GM12878 (cell line): ENCODE results near the gene C19orf67. TPM values are rescaled to one million over a fixed set of nuclear protein-coding genes. Genes with fewer than 3 reads are reported as not detected.

Experiments used
- ATAC-seq: fragments of 200-7000 bp; cut with Tn5 transposase; 3 replicates; pipeline ENCODE4 v1.9.1; 2020; ENCODE audit warnings: mild to moderate bottlenecking, moderate library complexity
- BruUV-seq: library from RNA; stranded (reverse); fragments of 400-500 nt; replicated peaks from 2 replicates; lab custom pipeline; 2021; lab: Mats Ljungman, UMichigan
- CTCF ChIA-PET: fragments of 300-600 bp; sonication (Branson Sonifier 250); formaldehyde crosslinking; extraction: SDS; loops from one replicate; lab custom pipeline; 2021; ENCODE audit warnings: inconsistent platforms; lab: Yijun Ruan, JAX
- POLR2A ChIA-PET: fragments of 350-600 bp; formaldehyde crosslinking; extraction: SDS; loops from one replicate; lab custom pipeline; 2021; ENCODE audit warnings: inconsistent platforms; lab: Charles Lee
- RAD21 ChIA-PET: fragments of 300-600 bp; sonication (Branson Sonifier 250); formaldehyde crosslinking; loops from one replicate; lab custom pipeline; 2023; ENCODE audit warnings: antibody characterized with exemption; ENCODE audit not compliant: unreplicated experiment; lab: Charles Lee
- SMC1A ChIA-PET: fragments of 300-600 bp; sonication (Branson Sonifier 250); formaldehyde crosslinking; loops from one replicate; lab custom pipeline; 2023; ENCODE audit not compliant: unreplicated experiment, uncharacterized antibody; lab: Charles Lee
- DNase-seq: peaks from one replicate; pipeline ENCODE4 v3.0.0-alpha.2; 2011; ENCODE audit warnings: low read depth, low spot score
- FAIRE-seq: peaks from 3 replicates; lab custom pipeline; 2011; peaks lifted over from hg19 to GRCh38; lab: Jason Lieb, UNC
- H2AFZ ChIP-seq: 2 replicates; pipeline ENCODE4 v1.6.0; 2011; ENCODE audit warnings: low read depth, low read length, control low read depth; ENCODE audit not compliant: control insufficient read depth
- H3K27ac ChIP-seq: 2 replicates; pipeline ENCODE4 v1.5.1; 2011; ENCODE audit warnings: control low read depth; ENCODE audit not compliant: control insufficient read depth, insufficient read depth
- H3K27me3 ChIP-seq, 2 experiments: replicated peaks in 1 of 2; 2 replicates each; pipeline versions ENCODE4 v1.6.0 to v1.6.1; 2011; ENCODE audit warnings: low read length in 1 of 2; ENCODE audit not compliant: control insufficient read depth in 2 of 2, insufficient read depth in 2 of 2
- H3K36me3 ChIP-seq, 2 experiments: 2 replicates each; pipeline ENCODE4 v1.5.1; 2011; ENCODE audit warnings: low read length in 1 of 2; ENCODE audit not compliant: control insufficient read depth in 2 of 2, insufficient read depth in 2 of 2
- H3K4me1 ChIP-seq: 2 replicates; pipeline ENCODE4 v1.6.1; 2011; ENCODE audit warnings: mild to moderate bottlenecking, low read length, moderate library complexity, mixed read lengths; ENCODE audit not compliant: control insufficient read depth, insufficient read depth
- H3K4me2 ChIP-seq: 2 replicates; pipeline ENCODE4 v1.6.0; 2011; ENCODE audit warnings: control low read depth; ENCODE audit not compliant: control insufficient read depth, insufficient read depth
- H3K4me3 ChIP-seq: fragments of 200-600 bp; sonication (generic); 2 replicates; pipeline ENCODE4 v1.5.1; 2016
- H3K79me2 ChIP-seq: 2 replicates; pipeline ENCODE4 v1.6.0; 2011; ENCODE audit warnings: low read length; ENCODE audit not compliant: control insufficient read depth, insufficient read depth
- H3K9ac ChIP-seq: 2 replicates; pipeline ENCODE4 v1.8.0; 2011; ENCODE audit warnings: low read length, control low read depth, mixed read lengths; ENCODE audit not compliant: control insufficient read depth, insufficient read depth
- H3K9me3 ChIP-seq: replicated peaks from 3 replicates; pipeline ENCODE4 v1.5.1; 2011; ENCODE audit warnings: mild to moderate bottlenecking, low read length; ENCODE audit not compliant: control insufficient read depth, insufficient read depth
- H4K20me1 ChIP-seq: 2 replicates; pipeline ENCODE4 v1.6.0; 2011; ENCODE audit not compliant: control insufficient read depth, insufficient read depth
- FOXK2 ChIP-seq: fragments of 450-650 bp; IDR thresholded peaks from 2 replicates; pipeline ENCODE4 v1.6.1; 2017; ENCODE audit warnings: mild to moderate bottlenecking, moderate library complexity
- IRF3 ChIP-seq: fragments of 450-650 bp; IDR thresholded peaks from 2 replicates; pipeline ENCODE4 v1.6.1; 2014; ENCODE audit warnings: mild to moderate bottlenecking
- NR2C2 ChIP-seq: IDR thresholded peaks from 2 replicates; pipeline ENCODE4 v1.6.1; 2011; ENCODE audit warnings: borderline replicate concordance, low read depth; ENCODE audit not compliant: control insufficient read depth, insufficient read length
- SMAD1 ChIP-seq: fragments of 450-650 bp; IDR thresholded peaks from 2 replicates; pipeline ENCODE4 v1.6.1; 2018; ENCODE audit warnings: mild to moderate bottlenecking, low read depth; ENCODE audit not compliant: partially characterized antibody
- WGBS: methylation state at CpG from one replicate; pipeline ENCODE4 v1.1.6; 2016; ENCODE audit warnings: low lambda C conversion rate; ENCODE audit not compliant: insufficient replicate concordance, insufficient coverage; ENCODE audit errors: missing lambda C conversion rate; 5-methylcytosine and 5-hydroxymethylcytosine counted together
- in situ Hi-C: fragments of 300-500 bp; cut with MboI; formaldehyde crosslinking; loops from 9 replicates; pipeline ENCODE4 v1.14.3; 2018; ENCODE audit warnings: mixed read lengths
- intact Hi-C: fragments of 100-400 bp; cut with micrococcal nuclease; formaldehyde crosslinking; loops from one replicate; pipeline ENCODE4 v1.14.2; 2022; ENCODE audit not compliant: unreplicated experiment
- polyA plus RNA-seq, 11 experiments: library from polyadenylated mRNA; depleted of rRNA in 4 of 11; unstranded in 6 of 11; stranded (reverse) in 5 of 11; fragments of >200 nt; fragmentation: Nextera tagmentation in 4 of 11; fragmentation: Illumina TruSeq in 1 of 11; extraction: Ambion mirVana in 4 of 11; extraction: Trizol in 1 of 11; gene quantifications; 1 replicate in 1 of 11; 2 replicates in 10 of 11; pipeline versions ENCODE4 v1.2.1 to v1.2.3, GENCODE V29; 2011 to 2016; ENCODE audit warnings: inconsistent platforms in 2 of 11, missing spikeins in 2 of 11, low read depth in 1 of 11
- total RNA-seq, 4 experiments: library from RNA; depleted of rRNA in 3 of 4; stranded (reverse); fragments of >200 nt in 3 of 4; fragmentation: Illumina TruSeq in 1 of 4; extraction: Trizol in 1 of 4; gene quantifications; 2 replicates each; pipeline versions ENCODE4 v1.2.1 to v1.2.3, GENCODE V29; 2013 to 2021

Gene C19orf67
- total and polyA plus RNA-seq, 10 of the 15 experiments (the other 5 are each of a cell fraction or from before 2014, with no cell fraction given) = 0.14 TPM; not detected in 9

GRCh38 chr19:14112051-14112808, 26.6 kb upstream of the C19orf67 start:
- Histone ChIP-seq H3K27me3 (no peaks in the 10 kb centered on the region), H3K4me3 (no peak overlapping the region), H3K4me1 (peaks cover 8% of the 10 kb centered on the region), H3K9me3 (no peaks in the 10 kb centered on the region), H3K36me3 (no peaks in the 10 kb centered on the region; a peak in 1 of 4 replicates), H3K4me2 (no peak overlapping the region), H2AFZ (no peak overlapping the region), H4K20me1 (no peaks in the 10 kb centered on the region), H3K27ac (no peak overlapping the region), H3K79me2 (peaks cover 8% of the 10 kb centered on the region), H3K9ac (no peak overlapping the region)
- in situ Hi-C loops = no loop called here
- ChIA-PET SMC1A (interaction anchor here (0.5 kb wide), 1 partner anchor 33 kb away, joined by 3 read pairs; no protein-coding TSS in a partner anchor), POLR2A (interaction anchor here (1.5 to 2.3 kb wide), 2 partner anchors 20 to 23 kb away, joined by 3 to 8 read pairs; no protein-coding TSS in a partner anchor), CTCF (interaction anchor here (2.3 to 5.3 kb wide), 4 partner anchors 16 to 232 kb away, joined by 5 to 38 read pairs (median 34); partner anchors contain the start of gene MISP3), RAD21 (interaction anchor here (0.8 kb wide), 1 partner anchor 53 kb away, joined by 3 read pairs; no protein-coding TSS in a partner anchor)
- DNase-seq = no peak
- no peak for ATAC-seq
- no TSS peak for BruUV-seq
- TF ChIP-seq IRF3 = no peak
- FAIRE-seq = no peak
- intact Hi-C loops = no loop called here
- WGBS = 76% methylated on average over 12 of the region's 12 CpGs

GRCh38 chr19:14111486-14111885, 25.9 kb upstream of the C19orf67 start:
- no TSS peak for BruUV-seq
- ATAC-seq = no peak
- in situ Hi-C loops = no loop called here
- no peaks in the 10 kb centered on the region for H4K20me1 ChIP-seq
- TF ChIP-seq FOXK2 (no peak), NR2C2 (no peak), SMAD1 (no peak)
- TF ChIP-seq, all 136 proteins: peak for 0
- Histone ChIP-seq H3K9me3 (no peaks in the 10 kb centered on the region), H3K79me2 (peaks cover under 1% of the 10 kb centered on the region; the same call in 1 of the 2 replicates), H3K4me1 (peaks cover 7% of the 10 kb centered on the region), H3K27ac (no peak overlapping the region), H3K36me3 (no peaks in the 10 kb centered on the region; a peak in 1 of 4 replicates), H3K27me3 (no peaks in the 10 kb centered on the region), H2AFZ (no peak overlapping the region), H3K4me2 (no peak overlapping the region), H3K9ac (no peak overlapping the region), H3K4me3 (no peak overlapping the region)
- 100% methylated on average over 1 of the region's 1 CpG for WGBS
- RAD21 ChIA-PET = no interaction called here
- CTCF ChIA-PET = interaction anchor here (5.3 kb wide), 1 partner anchor 39 kb away, joined by 37 read pairs; the partner anchor contains the start of gene MISP3
- FAIRE-seq (no peak), DNase-seq (no peak)
- POLR2A ChIA-PET = no interaction called here
- intact Hi-C loops = no loop called here
- SMC1A ChIA-PET = interaction anchor here (0.6 kb wide), 1 partner anchor 36 kb away, joined by 3 read pairs; no protein-coding TSS in a partner anchor
